ENCODE results near the gene ESYT1. TPM values are rescaled to one million over a fixed set of nuclear protein-coding genes. Genes with fewer than 3 reads are reported as not detected.

ESYT1 gene
- total and polyA plus RNA-seq, 9 donors, result 62.3 to 139 (median 97.3) TPM

- peak within 1 kb of the TSS; percentile 33 for H3K4me3 ChIP-seq
- peaks cover 5% of the 10 kb centered on the region for H3K4me1 ChIP-seq (ENCODE audit: insufficient read depth)
- no peaks in the 10 kb centered on the region for H3K36me3 ChIP-seq
- TF ChIP-seq EP300 (IDR thresholded peaks at IDR 0.05) (no peak), POLR2A (IDR thresholded peaks at IDR 0.05) (no peak)
- TF ChIP-seq, protein P1, sequence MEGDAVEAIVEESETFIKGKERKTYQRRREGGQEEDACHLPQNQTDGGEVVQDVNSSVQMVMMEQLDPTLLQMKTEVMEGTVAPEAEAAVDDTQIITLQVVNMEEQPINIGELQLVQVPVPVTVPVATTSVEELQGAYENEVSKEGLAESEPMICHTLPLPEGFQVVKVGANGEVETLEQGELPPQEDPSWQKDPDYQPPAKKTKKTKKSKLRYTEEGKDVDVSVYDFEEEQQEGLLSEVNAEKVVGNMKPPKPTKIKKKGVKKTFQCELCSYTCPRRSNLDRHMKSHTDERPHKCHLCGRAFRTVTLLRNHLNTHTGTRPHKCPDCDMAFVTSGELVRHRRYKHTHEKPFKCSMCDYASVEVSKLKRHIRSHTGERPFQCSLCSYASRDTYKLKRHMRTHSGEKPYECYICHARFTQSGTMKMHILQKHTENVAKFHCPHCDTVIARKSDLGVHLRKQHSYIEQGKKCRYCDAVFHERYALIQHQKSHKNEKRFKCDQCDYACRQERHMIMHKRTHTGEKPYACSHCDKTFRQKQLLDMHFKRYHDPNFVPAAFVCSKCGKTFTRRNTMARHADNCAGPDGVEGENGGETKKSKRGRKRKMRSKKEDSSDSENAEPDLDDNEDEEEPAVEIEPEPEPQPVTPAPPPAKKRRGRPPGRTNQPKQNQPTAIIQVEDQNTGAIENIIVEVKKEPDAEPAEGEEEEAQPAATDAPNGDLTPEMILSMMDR (IDR thresholded peaks at IDR 0.05), result peak in 2 of 3 donors; percentile 13 to 17
- intact Hi-C loops (cut with DNase I), result no loop called here
- 0 to 2% (median 1%) methylated on average over 49 to 59 of the region's 59 CpGs for WGBS, 3 donors
- H3K27ac ChIP-seq, result peak within 1 kb of the TSS in 1 of 2 donors; percentile 7
- no peaks in the 10 kb centered on the region for H3K27me3 ChIP-seq
- H3K9me3 ChIP-seq, result no peaks in the 10 kb centered on the region
- DNase-seq, result peak; percentile 63 to 82 (median 77)
These were observed 48.1 kb upstream of the ESYT1 start, which contains the start of gene ERBB3 for GRCh38 chr12:56079723-56080555. Gene ERBB3 (plus strand): TSS chr12:56080165. CDS start chr12:56080301, 136 bp downstream.

DNA sequence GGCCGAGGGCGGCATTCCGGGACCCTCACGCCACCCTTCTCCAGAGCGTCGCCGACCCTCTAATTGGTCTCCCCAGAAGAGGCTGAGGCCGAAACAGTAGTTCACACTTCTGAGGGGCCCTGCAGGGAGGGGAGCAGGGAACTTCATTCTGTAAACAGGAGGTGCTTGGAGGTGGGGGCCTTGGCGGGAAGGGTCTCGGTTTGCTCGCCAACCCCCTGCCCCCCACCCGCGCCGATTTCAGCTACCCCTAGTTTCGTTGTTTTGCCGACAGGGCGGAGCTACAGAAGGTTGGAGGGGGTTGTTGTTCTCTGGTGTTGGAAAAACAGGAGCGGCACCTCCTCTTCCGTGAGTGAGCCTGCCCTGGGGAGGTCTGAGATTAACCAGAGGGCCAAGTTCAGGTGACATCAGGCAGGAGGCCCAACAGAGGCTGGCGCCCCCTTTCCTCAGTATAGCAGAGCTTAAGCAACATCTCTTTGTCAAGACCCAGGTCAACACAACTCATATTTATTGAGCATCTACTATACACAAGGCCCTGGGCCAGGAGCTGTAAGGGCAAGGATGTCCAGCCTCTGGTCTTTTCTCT, 47.4 kb upstream of the ESYT1 start:
- H3K27ac ChIP-seq, result no peak overlapping the region

GRCh38 chr12:56081393-56082347, 46.4 kb upstream of the ESYT1 start:
- Histone ChIP-seq H3K9me3 (no peaks in the 10 kb centered on the region), H3K27ac (no peak overlapping the region), H3K36me3 (no peaks in the 10 kb centered on the region), H3K4me1 (ENCODE audit: insufficient read depth) (peaks cover 5% of the 10 kb centered on the region), H3K4me3 (peak overlapping the region; percentile 1), H3K27me3 (no peaks in the 10 kb centered on the region)
- TF ChIP-seq, protein P1 (IDR thresholded peaks at IDR 0.05), result no peak
- TF ChIP-seq POLR2A (IDR thresholded peaks at IDR 0.05) (no peak), EP300 (IDR thresholded peaks at IDR 0.05) (no peak)
- no peak for DNase-seq
- intact Hi-C loops (cut with DNase I), result no loop called here
- WGBS, 3 donors, result 53 to 65% (median 64%) methylated on average over 6 of the region's 6 CpGs

More for the DNA sequence above, 47.4 kb upstream of the ESYT1 start:
- no peaks in the 10 kb centered on the region for H3K9me3 ChIP-seq
- WGBS, 3 donors, result 15 to 32% (median 19%) methylated on average over 20 of the region's 20 CpGs
- no peak for DNase-seq
- no peaks in the 10 kb centered on the region for H3K36me3 ChIP-seq
- TF ChIP-seq, protein P1 (IDR thresholded peaks at IDR 0.05), result no peak
- TF ChIP-seq EP300 (IDR thresholded peaks at IDR 0.05) (no peak), POLR2A (IDR thresholded peaks at IDR 0.05) (no peak)
- intact Hi-C loops (cut with DNase I), result no loop called here
- peak overlapping the region; percentile 33 for H3K4me3 ChIP-seq
- H3K27me3 ChIP-seq, result no peaks in the 10 kb centered on the region
- peaks cover 5% of the 10 kb centered on the region for H3K4me1 ChIP-seq (ENCODE audit: insufficient read depth)

DNA sequence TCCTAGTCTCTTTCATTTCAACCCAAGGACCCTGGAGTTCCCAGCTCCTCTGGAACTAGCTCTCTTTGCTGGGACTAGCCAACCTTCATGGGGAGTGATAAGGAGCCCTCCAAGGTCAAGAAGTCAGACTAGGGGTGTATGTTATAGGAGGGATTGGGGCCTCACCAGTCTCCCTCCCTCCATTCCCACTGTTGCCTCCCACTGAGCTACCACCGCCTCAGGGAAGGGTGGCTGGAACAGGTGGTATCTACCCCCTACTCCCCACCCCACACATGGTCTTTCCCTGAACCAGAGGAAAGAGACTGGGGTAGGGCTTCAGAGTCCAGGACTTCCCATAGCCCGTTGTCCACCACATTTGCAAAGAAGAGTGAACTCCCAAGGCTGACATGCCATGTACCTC, 45.7 kb upstream of the ESYT1 start:
- 67 to 87% (median 77%) methylated on average over 2 of the region's 2 CpGs for WGBS, 3 donors
- no peak for DNase-seq
- Histone ChIP-seq H3K36me3 (no peaks in the 10 kb centered on the region), H3K4me1 (ENCODE audit: insufficient read depth) (peaks cover 5% of the 10 kb centered on the region), H3K27me3 (no peaks in the 10 kb centered on the region), H3K27ac (no peak overlapping the region), H3K4me3 (no peak overlapping the region), H3K9me3 (no peaks in the 10 kb centered on the region)
- intact Hi-C loops (cut with DNase I), result no loop called here
- no peak for TF ChIP-seq EP300 (IDR thresholded peaks at IDR 0.05)

All from ovary (tissue), 9 donors.